ENCODE data around the gene IFNL3.

DNA sequence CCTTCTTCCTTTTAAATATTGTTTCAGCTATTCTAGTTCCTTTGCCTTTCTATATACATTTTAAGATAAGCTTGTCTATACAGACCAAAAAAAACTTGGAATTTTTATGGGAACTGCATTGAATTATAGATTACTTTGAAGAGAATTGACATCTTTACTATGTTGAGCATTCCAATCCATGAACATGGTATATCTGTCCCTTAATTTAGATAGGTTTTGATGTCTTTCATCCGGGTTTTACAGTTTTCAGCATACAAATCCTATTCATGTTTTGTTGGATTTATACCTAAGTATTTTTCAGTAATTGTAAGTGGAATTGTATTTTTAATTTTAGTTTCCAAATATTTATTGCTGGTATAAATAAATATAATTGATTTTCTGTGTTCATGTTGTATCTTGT is 39.2 kb upstream of the IFNL3 start:
- TF ChIP-seq POLR2A (IDR thresholded peaks at IDR 0.05) (no peak), CTCF (IDR thresholded peaks at IDR 0.05) (no peak)

Measured in suprapubic skin (tissue), 3 donors.